Measurements from ENCODE around the gene PCDHB10. TPM values are rescaled to one million over a fixed set of nuclear protein-coding genes. Genes with fewer than 3 reads are reported as not detected.
"Not testable (repeated sequence)": the region's sequence is repeated elsewhere in the genome, so short reads cannot be mapped to it uniquely, and the experiment has no call there.

Gene PCDHB10
- total RNA-seq, 1 experiment from 2014 or later, result 0.09 TPM

GRCh38 chr5:141186897-141187512 lies 5.1 kb upstream of the PCDHB10 start, which contains the start of gene PCDHB9:
TSS of gene PCDHB9 (plus strand) at chr5:141187161. CDS start at chr5:141187319, 158 bp downstream.
- no peaks in the 10 kb centered on the region for H3K27me3 Mint-ChIP-seq (ENCODE audit: insufficient read depth, unreplicated experiment)
- Histone ChIP-seq H3K27me3 (replicated peaks; ENCODE audit: control insufficient read depth, insufficient read depth, low read length) (no peaks in the 10 kb centered on the region), H3K9me3 (no peaks in the 10 kb centered on the region), H3K36me3 (ENCODE audit: control insufficient read depth, insufficient read depth, low read length) (no peaks in the 10 kb centered on the region), H3K4me3 (ENCODE audit: low read depth, low read length) (no peak within 1 kb of the TSS), H3K4me1 (no peaks in the 10 kb centered on the region)
- intact Hi-C loops (cut with micrococcal nuclease; ENCODE audit: unreplicated experiment), result no loop called here
- CTCF ChIA-PET, result no interaction called here
- no peaks in the 10 kb centered on the region for H3K4me1 Mint-ChIP-seq (ENCODE audit: low read depth, unreplicated experiment)
- H3K9me3 Mint-ChIP-seq (ENCODE audit: unreplicated experiment), result peaks cover 43% of the 10 kb centered on the region
- TF ChIP-seq CTCF (IDR thresholded peaks at IDR 0.05; ENCODE audit: insufficient read depth in 1 of 2, low read depth in 1 of 2, low read length in 1 of 2, severe bottlenecking in 1 of 2, unreplicated experiment in 1 of 2), result peak; percentile 22 to 28
- no peaks in the 10 kb centered on the region for H3K36me3 Mint-ChIP-seq (ENCODE audit: insufficient read depth, unreplicated experiment)
- H3K4me3 Mint-ChIP-seq (ENCODE audit: unreplicated experiment), result no peak within 1 kb of the TSS
- POLR2A ChIA-PET, result no interaction called here
- DNase-seq, result no peak
- BruUV-seq (replicated peaks), result no TSS peak
- H3K27ac Mint-ChIP-seq (ENCODE audit: unreplicated experiment), result no peak within 1 kb of the TSS

- BruUV-seq (replicated peaks); H3K36me3 Mint-ChIP-seq (ENCODE audit: insufficient read depth, unreplicated experiment); H3K4me1 Mint-ChIP-seq (ENCODE audit: low read depth, unreplicated experiment); H3K4me1 ChIP-seq; H3K9me3 ChIP-seq; DNase-seq; CTCF ChIA-PET; intact Hi-C loops (cut with micrococcal nuclease; ENCODE audit: unreplicated experiment); H3K27me3 ChIP-seq (replicated peaks; ENCODE audit: control insufficient read depth, insufficient read depth, low read length); H3K4me3 ChIP-seq (ENCODE audit: low read depth, low read length); POLR2A ChIA-PET; H3K4me3 Mint-ChIP-seq (ENCODE audit: unreplicated experiment); H3K27ac Mint-ChIP-seq (ENCODE audit: unreplicated experiment); H3K27me3 Mint-ChIP-seq (ENCODE audit: insufficient read depth, unreplicated experiment); H3K36me3 ChIP-seq (ENCODE audit: control insufficient read depth, insufficient read depth, low read length): not testable (repeated sequence)
- peaks cover 52% of the 10 kb centered on the region for H3K9me3 Mint-ChIP-seq (ENCODE audit: unreplicated experiment)
Observed at GRCh38 chr5:141188682-141189081, 3.5 kb upstream of the PCDHB10 start.

GRCh38 chr5:141189131-141189530 lies 3.0 kb upstream of the PCDHB10 start:
- H3K4me3 Mint-ChIP-seq (ENCODE audit: unreplicated experiment); H3K36me3 Mint-ChIP-seq (ENCODE audit: insufficient read depth, unreplicated experiment); H3K27me3 Mint-ChIP-seq (ENCODE audit: insufficient read depth, unreplicated experiment); H3K27me3 ChIP-seq (replicated peaks; ENCODE audit: control insufficient read depth, insufficient read depth, low read length); intact Hi-C loops (cut with micrococcal nuclease; ENCODE audit: unreplicated experiment); DNase-seq; BruUV-seq (replicated peaks); H3K9me3 ChIP-seq; CTCF ChIA-PET; H3K4me3 ChIP-seq (ENCODE audit: low read depth, low read length); H3K36me3 ChIP-seq (ENCODE audit: control insufficient read depth, insufficient read depth, low read length); H3K27ac Mint-ChIP-seq (ENCODE audit: unreplicated experiment); H3K4me1 Mint-ChIP-seq (ENCODE audit: low read depth, unreplicated experiment); H3K4me1 ChIP-seq; POLR2A ChIA-PET: not testable (repeated sequence)
- peaks cover 52% of the 10 kb centered on the region for H3K9me3 Mint-ChIP-seq (ENCODE audit: unreplicated experiment)

GRCh38 chr5:141194332-141194731 lies 2.2 kb downstream of the PCDHB10 start:
- H3K36me3 ChIP-seq (ENCODE audit: control insufficient read depth, insufficient read depth, low read length); H3K27ac Mint-ChIP-seq (ENCODE audit: unreplicated experiment); H3K4me1 Mint-ChIP-seq (ENCODE audit: low read depth, unreplicated experiment); DNase-seq; H3K27me3 ChIP-seq (replicated peaks; ENCODE audit: control insufficient read depth, insufficient read depth, low read length); H3K27me3 Mint-ChIP-seq (ENCODE audit: insufficient read depth, unreplicated experiment); H3K4me3 Mint-ChIP-seq (ENCODE audit: unreplicated experiment); BruUV-seq (replicated peaks); H3K4me3 ChIP-seq (ENCODE audit: low read depth, low read length); H3K4me1 ChIP-seq; POLR2A ChIA-PET; H3K36me3 Mint-ChIP-seq (ENCODE audit: insufficient read depth, unreplicated experiment); CTCF ChIA-PET: not testable (repeated sequence)
- H3K9me3 ChIP-seq, result peaks cover 22% of the 10 kb centered on the region
- peaks cover 47% of the 10 kb centered on the region for H3K9me3 Mint-ChIP-seq (ENCODE audit: unreplicated experiment)
- intact Hi-C loops (cut with micrococcal nuclease; ENCODE audit: unreplicated experiment), result loop anchor here (5.0 kb wide), 1 partner anchor 368 kb away; no protein-coding TSS in a partner anchor
